SH-SY5Y (cell line): ENCODE measurements around the gene NDUFA3.

Experiments
- GATA2 ChIP-seq: IDR thresholded peaks from 2 replicates; pipeline ENCODE4 v1.6.1; 2011; ENCODE audit warnings: mild to moderate bottlenecking, low read depth, low read length
- GATA3 ChIP-seq: IDR thresholded peaks from 2 replicates; pipeline ENCODE4 v1.6.1; 2011; ENCODE audit warnings: low read depth, mild to moderate bottlenecking, low read length, moderate library complexity

NDUFA3 gene

GRCh38 chr19:54128796-54129616 lies 26.4 kb downstream of the NDUFA3 start:
- TF ChIP-seq GATA2 (no peak), GATA3 (no peak)

GRCh38 chr19:54129617-54129996 lies 27.0 kb downstream of the NDUFA3 start:
- TF ChIP-seq GATA3 (no peak), GATA2 (no peak)

GRCh38 chr19:54133312-54133956 lies 30.8 kb downstream of the NDUFA3 start:
- no peak for TF ChIP-seq GATA2
- TF ChIP-seq GATA3: no peak

GRCh38 chr19:54133957-54134590 lies 31.4 kb downstream of the NDUFA3 start:
- TF ChIP-seq GATA2 (no peak), GATA3 (no peak)

GRCh38 chr19:54136086-54136863 lies 33.6 kb downstream of the NDUFA3 start:
- TF ChIP-seq GATA3 (no peak), GATA2 (no peak)

- TF ChIP-seq GATA2: no peak
- TF ChIP-seq GATA3: no peak
These were observed 34.4 kb downstream of the NDUFA3 start for GRCh38 chr19:54136864-54137698.

- TF ChIP-seq GATA2 (no peak), GATA3 (no peak)
These were observed 35.2 kb downstream of the NDUFA3 start, which contains the start of gene CNOT3 for GRCh38 chr19:54137699-54138488. CNOT3 (plus strand) TSS chr19:54137762; CDS start chr19:54142979, 5,217 bp downstream.

GRCh38 chr19:54138489-54139256 lies 36.0 kb downstream of the NDUFA3 start:
- TF ChIP-seq GATA3 (no peak), GATA2 (no peak)

- TF ChIP-seq GATA2 (no peak), GATA3 (no peak)
These were observed 38.7 kb downstream of the NDUFA3 start for GRCh38 chr19:54141356-54141755.

- no peak for TF ChIP-seq GATA2
- TF ChIP-seq GATA3: no peak
These were observed 39.6 kb downstream of the NDUFA3 start for GRCh38 chr19:54142166-54142780.

- TF ChIP-seq GATA3 (no peak), GATA2 (no peak)
These were observed 43.0 kb downstream of the NDUFA3 start for GRCh38 chr19:54145541-54146158.

GRCh38 chr19:54147676-54148075 lies 45.0 kb downstream of the NDUFA3 start:
- TF ChIP-seq GATA2 (no peak), GATA3 (no peak)
